Measurements from ENCODE around the gene CENPH. TPM values are rescaled to one million over a fixed set of nuclear protein-coding genes. Genes with fewer than 3 reads are reported as not detected.

The CENPH gene
- polyA plus RNA-seq, 2 of the 4 experiments (the other 2 are of a cell fraction): 26.7 to 35.2 TPM

DNA sequence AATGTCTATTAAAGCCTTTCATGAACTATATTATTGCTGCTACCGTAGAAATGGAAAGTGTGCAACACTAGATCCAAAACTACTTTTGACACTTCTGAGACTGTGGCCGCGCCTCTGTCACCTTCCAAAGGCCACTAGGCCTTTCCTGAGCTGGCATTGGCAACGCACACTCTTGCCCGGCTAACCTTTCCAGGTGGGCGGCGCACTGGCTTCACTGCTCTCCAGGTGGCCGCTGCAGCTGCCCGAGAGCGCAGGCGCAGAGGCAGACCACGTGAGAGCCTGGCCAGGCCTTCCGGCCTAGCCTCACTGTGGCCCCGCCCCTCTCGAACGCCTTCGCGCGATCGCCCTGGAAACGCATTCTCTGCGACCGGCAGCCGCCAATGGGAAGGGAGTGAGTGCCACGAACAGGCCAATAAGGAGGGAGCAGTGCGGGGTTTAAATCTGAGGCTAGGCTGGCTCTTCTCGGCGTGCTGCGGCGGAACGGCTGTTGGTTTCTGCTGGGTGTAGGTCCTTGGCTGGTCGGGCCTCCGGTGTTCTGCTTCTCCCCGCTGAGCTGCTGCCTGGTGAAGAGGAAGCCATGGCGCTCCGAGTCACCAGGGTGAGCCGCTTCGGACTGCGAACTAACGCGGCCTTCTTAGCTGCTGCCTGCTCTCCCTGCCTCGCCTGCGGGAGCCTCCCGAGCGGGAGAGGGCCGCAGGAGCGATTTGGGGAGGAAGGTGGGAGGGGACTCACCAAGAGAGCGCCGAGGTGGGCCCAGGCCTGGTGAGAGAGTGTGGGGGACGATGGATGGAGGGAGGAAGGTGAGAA, 22.5 kb upstream of the CENPH start, which contains the start of gene CCNB1 (continued):
- TF ChIP-seq, protein P1, sequence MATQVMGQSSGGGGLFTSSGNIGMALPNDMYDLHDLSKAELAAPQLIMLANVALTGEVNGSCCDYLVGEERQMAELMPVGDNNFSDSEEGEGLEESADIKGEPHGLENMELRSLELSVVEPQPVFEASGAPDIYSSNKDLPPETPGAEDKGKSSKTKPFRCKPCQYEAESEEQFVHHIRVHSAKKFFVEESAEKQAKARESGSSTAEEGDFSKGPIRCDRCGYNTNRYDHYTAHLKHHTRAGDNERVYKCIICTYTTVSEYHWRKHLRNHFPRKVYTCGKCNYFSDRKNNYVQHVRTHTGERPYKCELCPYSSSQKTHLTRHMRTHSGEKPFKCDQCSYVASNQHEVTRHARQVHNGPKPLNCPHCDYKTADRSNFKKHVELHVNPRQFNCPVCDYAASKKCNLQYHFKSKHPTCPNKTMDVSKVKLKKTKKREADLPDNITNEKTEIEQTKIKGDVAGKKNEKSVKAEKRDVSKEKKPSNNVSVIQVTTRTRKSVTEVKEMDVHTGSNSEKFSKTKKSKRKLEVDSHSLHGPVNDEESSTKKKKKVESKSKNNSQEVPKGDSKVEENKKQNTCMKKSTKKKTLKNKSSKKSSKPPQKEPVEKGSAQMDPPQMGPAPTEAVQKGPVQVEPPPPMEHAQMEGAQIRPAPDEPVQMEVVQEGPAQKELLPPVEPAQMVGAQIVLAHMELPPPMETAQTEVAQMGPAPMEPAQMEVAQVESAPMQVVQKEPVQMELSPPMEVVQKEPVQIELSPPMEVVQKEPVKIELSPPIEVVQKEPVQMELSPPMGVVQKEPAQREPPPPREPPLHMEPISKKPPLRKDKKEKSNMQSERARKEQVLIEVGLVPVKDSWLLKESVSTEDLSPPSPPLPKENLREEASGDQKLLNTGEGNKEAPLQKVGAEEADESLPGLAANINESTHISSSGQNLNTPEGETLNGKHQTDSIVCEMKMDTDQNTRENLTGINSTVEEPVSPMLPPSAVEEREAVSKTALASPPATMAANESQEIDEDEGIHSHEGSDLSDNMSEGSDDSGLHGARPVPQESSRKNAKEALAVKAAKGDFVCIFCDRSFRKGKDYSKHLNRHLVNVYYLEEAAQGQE (IDR thresholded peaks at IDR 0.05): peak; percentile 38; the same call in 1 of the 2 replicates
- TF ChIP-seq, protein P2, sequence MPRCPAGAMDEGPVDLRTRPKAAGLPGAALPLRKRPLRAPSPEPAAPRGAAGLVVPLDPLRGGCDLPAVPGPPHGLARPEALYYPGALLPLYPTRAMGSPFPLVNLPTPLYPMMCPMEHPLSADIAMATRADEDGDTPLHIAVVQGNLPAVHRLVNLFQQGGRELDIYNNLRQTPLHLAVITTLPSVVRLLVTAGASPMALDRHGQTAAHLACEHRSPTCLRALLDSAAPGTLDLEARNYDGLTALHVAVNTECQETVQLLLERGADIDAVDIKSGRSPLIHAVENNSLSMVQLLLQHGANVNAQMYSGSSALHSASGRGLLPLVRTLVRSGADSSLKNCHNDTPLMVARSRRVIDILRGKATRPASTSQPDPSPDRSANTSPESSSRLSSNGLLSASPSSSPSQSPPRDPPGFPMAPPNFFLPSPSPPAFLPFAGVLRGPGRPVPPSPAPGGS (IDR thresholded peaks at IDR 0.05): 0 out of 3 replicates have a peak, but pooled peaks have one; percentile 50
- TF ChIP-seq JUN (IDR thresholded peaks at IDR 0.05): peak; percentile 55 to 72; a peak in 2 of 5 replicates
- TF ChIP-seq CEBPB (IDR thresholded peaks at IDR 0.05): no peak
- no peak for TF ChIP-seq RARB (CRISPR knock-in tag; IDR thresholded peaks at IDR 0.05)
- TF ChIP-seq NR3C1 (IDR thresholded peaks at IDR 0.05): no peak

DNA sequence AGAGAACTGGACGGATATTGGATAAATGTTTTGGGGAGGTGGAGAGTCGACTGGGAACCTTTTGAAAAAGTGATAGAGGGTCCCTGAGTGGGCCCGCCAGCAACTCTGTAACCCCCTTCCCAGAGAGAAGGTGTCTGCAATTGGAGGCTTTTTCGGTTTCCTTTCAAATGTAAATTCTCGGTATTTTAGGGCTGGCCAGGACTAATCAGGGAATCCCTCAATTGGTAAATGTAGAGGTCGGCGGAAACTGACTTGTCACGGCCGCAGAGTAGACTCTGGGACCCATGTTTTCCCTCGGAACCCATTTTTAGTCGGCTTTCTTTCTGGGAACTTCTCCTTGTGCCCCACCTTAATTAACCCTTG, 21.9 kb upstream of the CENPH start:
- H3K4me1 ChIP-seq: peaks cover 36% of the 10 kb centered on the region
- peak overlapping the region; percentile 75 for H3K4me2 ChIP-seq
- CTCF ChIA-PET: interaction anchor here (0.9 to 3.0 kb wide), 2 partner anchors 74 to 165 kb away, joined by 3 to 16 read pairs; partner anchors contain the start of genes CCDC125 and SLC30A5
- peak overlapping the region; percentile 77 for H3K4me3 ChIP-seq
- ATAC-seq: peak in 1 of 2 experiments; percentile 10; a peak in 3 of 6 replicates
- no peaks in the 10 kb centered on the region for H3K9me3 ChIP-seq
- 2% methylated on average over 11 of the region's 11 CpGs for WGBS (ENCODE audit: missing lambda C conversion rate)
- POLR2A ChIA-PET: no interaction called here
- no peak for DNase-seq (ENCODE audit: low read depth in 1 of 2, low spot score in 1 of 2)
- TF ChIP-seq JUNB (IDR thresholded peaks at IDR 0.05): no peak
- no peak for TF ChIP-seq POLR2A (IDR thresholded peaks at IDR 0.05; ENCODE audit: low read length)
- no peak for TF ChIP-seq HEYL (CRISPR knock-in tag; IDR thresholded peaks at IDR 0.05)
- no peak for TF ChIP-seq NFE2L2 (conservative IDR thresholded peaks at IDR 0.05; ENCODE audit: low read length)
- TF ChIP-seq, protein P3, sequence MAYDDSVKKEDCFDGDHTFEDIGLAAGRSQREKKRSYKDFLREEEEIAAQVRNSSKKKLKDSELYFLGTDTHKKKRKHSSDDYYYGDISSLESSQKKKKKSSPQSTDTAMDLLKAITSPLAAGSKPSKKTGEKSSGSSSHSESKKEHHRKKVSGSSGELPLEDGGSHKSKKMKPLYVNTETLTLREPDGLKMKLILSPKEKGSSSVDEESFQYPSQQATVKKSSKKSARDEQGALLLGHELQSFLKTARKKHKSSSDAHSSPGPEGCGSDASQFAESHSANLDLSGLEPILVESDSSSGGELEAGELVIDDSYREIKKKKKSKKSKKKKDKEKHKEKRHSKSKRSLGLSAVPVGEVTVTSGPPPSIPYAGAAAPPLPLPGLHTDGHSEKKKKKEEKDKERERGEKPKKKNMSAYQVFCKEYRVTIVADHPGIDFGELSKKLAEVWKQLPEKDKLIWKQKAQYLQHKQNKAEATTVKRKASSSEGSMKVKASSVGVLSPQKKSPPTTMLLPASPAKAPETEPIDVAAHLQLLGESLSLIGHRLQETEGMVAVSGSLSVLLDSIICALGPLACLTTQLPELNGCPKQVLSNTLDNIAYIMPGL (CRISPR knock-in tag; IDR thresholded peaks at IDR 0.05; ENCODE audit: borderline replicate concordance): no peak
- no peak for TF ChIP-seq HOXB13 (CRISPR knock-in tag; IDR thresholded peaks at IDR 0.05; ENCODE audit: low read depth)
- TF ChIP-seq EP300 (IDR thresholded peaks at IDR 0.05): no peak
- no peak for TF ChIP-seq NR3C1 (IDR thresholded peaks at IDR 0.05)
- TF ChIP-seq NPAS2 (CRISPR knock-in tag; IDR thresholded peaks at IDR 0.05; ENCODE audit: borderline replicate concordance): no peak
- no peak for TF ChIP-seq FOSB (CRISPR knock-in tag; IDR thresholded peaks at IDR 0.05)
- no peak for TF ChIP-seq HDAC2 (IDR thresholded peaks at IDR 0.05)
- no peak for TF ChIP-seq MYC (IDR thresholded peaks at IDR 0.05; ENCODE audit: borderline replicate concordance, low read length)
- TF ChIP-seq CBX8 (IDR thresholded peaks at IDR 0.05): no peak
- FAIRE-seq: no peak
- peak overlapping the region; percentile 85 to 89 for H3K27ac ChIP-seq

DNA sequence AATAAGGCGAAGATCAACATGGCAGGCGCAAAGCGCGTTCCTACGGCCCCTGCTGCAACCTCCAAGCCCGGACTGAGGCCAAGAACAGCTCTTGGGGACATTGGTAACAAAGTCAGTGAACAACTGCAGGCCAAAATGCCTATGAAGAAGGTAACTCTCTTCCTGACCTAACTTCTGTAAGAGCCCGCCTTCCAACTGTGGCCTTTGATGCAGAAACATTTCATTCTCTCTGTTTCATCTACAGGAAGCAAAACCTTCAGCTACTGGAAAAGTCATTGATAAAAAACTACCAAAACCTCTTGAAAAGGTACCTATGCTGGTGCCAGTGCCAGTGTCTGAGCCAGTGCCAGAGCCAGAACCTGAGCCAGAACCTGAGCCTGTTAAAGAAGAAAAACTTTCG, 21.5 kb upstream of the CENPH start:
- ChIA-PET CTCF (interaction anchor here (0.9 to 3.0 kb wide), 2 partner anchors 74 to 165 kb away, joined by 3 to 16 read pairs; partner anchors contain the start of genes CCDC125 and SLC30A5), POLR2A (no interaction called here)
- peak overlapping the region; percentile 77 for H3K4me3 ChIP-seq
- WGBS (ENCODE audit: missing lambda C conversion rate): 42% methylated on average over 8 of the region's 8 CpGs
- FAIRE-seq (no peak), DNase-seq (ENCODE audit: low read depth in 1 of 2, low spot score in 1 of 2) (no peak), ATAC-seq (no peak)
- H3K4me1 ChIP-seq: peaks cover 36% of the 10 kb centered on the region
- no peaks in the 10 kb centered on the region for H3K9me3 ChIP-seq
- peak overlapping the region; percentile 85 to 89 for H3K27ac ChIP-seq
- TF ChIP-seq RNF2 (IDR thresholded peaks at IDR 0.05; ENCODE audit: borderline replicate concordance, low read depth) (no peak), MAFK (IDR thresholded peaks at IDR 0.05; ENCODE audit: partially characterized antibody) (no peak), TP53 (CRISPR knock-in tag; IDR thresholded peaks at IDR 0.05) (no peak), TFCP2L1 (CRISPR knock-in tag; IDR thresholded peaks at IDR 0.05) (no peak), CHD2 (IDR thresholded peaks at IDR 0.05; ENCODE audit: low read length, partially characterized antibody) (no peak), POLR2A (IDR thresholded peaks at IDR 0.05; ENCODE audit: low read length) (no peak), NFE2L2 (conservative IDR thresholded peaks at IDR 0.05; ENCODE audit: low read length) (no peak), NPAS2 (CRISPR knock-in tag; IDR thresholded peaks at IDR 0.05; ENCODE audit: borderline replicate concordance) (no peak), ZC3H11A (IDR thresholded peaks at IDR 0.05) (no peak)
- TF ChIP-seq, protein P3 (CRISPR knock-in tag; IDR thresholded peaks at IDR 0.05; ENCODE audit: borderline replicate concordance): no peak
- peak overlapping the region; percentile 75 for H3K4me2 ChIP-seq
